ENCODE results near the gene IL27RA.

DNA sequence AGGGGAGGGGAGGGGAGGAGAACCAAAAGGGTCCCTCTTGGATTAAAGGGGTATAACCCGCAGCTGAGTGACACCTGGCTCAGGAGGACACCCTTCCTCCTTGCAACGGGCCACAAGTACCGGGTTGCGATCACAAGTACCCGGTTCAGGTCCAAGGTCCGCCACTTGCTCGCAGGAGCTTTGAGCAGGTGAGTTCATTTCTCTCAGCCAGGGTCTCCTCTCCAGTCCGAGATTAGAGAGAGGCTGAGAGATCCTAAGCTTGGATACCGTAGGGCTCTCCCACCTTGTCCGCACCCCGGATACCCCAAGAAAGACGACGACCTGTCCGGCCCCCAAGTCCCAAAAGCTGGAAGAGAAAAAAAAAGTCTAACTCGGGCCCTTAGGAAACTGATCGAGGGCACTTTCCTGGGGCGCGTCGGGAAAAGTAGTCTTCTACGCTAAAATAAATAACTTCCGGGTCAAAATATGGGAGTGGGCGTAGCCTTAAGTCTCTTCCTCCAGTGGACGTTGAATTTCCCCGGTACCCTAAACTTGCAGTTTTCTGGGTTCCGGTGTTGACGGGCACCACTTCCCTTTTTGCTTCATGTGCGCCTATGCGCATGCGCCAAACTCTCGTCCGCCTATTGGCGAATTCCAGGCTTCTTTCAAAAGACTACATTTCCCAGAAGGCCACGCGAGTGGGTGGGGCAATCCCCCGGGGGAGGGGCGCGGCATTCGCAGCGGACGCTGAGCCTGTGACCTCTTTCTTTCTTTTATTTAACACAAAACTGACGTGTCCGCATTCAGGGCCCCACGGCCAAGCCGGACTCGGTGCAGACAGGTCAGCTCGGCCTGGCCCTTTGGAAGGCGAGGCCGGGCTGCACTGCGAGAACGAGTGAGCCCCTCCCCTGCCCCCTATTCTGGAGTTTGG, 49.6 kb downstream of the IL27RA start:
- TF ChIP-seq CTCF (conservative IDR thresholded peaks at IDR 0.05): no peak
- no peak for TF ChIP-seq EZH2 (IDR thresholded peaks at IDR 0.05; ENCODE audit: low read depth)
